Right forelimb (tissue), 1 donor: ENCODE results near the gene FFAR3.

Experiments
- DNase-seq: peaks from one replicate; pipeline ENCODE4 v3.0.0-alpha.2; 2018

Gene FFAR3

DNA sequence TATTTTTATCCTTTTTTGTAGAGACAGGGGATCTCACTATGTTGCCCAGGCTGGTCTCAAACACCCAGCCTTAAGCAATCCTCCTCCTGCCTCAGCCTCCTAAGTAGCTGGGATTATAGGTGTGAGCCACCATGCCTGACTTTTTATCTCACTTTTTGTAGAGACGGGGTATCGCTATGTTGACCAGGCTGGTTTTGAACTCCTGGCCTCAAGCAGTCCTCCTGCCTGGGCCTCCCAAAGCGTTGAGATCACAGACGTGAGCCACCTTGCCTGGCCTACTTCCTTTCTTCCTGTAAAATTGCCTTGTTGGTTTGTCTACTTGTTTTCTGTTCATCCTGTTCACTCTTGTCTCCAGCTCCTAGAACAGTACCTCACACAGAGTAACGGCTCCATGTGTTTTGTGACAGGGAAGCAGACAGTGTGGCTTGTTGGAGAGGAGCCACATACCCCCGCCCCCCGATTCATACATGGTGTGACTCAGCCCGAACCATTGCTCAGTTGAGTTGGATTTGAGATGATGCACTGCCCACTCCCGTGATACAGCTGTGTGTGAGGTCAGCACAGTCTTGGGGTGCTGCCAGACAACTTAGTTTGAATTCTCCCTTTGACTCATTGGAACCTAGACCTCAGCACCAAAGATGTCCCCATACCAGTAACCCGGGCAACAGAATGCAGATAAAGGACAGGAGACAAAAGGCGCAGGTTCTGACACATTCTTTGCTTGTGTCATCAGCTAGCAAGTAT lies 46.8 kb downstream of the FFAR3 start:
- no peak for DNase-seq

DNA sequence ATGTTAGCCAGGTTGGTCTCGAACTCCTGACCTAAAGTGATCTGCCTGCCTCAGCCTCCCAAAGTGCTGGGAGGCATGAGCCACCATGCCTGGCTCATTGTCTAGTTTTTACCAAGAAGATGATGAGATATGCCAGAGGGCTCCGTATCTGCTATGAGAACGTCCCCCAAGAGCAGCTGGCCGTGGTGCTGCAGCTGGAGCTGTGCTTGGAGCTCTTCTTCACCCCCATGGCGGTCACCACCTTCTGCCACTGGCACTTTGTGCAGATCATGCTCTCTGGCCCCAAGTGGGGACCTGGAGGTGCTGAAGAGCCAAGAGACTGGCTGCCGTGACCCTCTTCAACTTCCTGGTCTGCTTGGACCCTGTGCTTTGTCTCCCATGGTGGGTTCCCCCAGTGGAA lies 49.4 kb downstream of the FFAR3 start:
- DNase-seq: no peak

DNA sequence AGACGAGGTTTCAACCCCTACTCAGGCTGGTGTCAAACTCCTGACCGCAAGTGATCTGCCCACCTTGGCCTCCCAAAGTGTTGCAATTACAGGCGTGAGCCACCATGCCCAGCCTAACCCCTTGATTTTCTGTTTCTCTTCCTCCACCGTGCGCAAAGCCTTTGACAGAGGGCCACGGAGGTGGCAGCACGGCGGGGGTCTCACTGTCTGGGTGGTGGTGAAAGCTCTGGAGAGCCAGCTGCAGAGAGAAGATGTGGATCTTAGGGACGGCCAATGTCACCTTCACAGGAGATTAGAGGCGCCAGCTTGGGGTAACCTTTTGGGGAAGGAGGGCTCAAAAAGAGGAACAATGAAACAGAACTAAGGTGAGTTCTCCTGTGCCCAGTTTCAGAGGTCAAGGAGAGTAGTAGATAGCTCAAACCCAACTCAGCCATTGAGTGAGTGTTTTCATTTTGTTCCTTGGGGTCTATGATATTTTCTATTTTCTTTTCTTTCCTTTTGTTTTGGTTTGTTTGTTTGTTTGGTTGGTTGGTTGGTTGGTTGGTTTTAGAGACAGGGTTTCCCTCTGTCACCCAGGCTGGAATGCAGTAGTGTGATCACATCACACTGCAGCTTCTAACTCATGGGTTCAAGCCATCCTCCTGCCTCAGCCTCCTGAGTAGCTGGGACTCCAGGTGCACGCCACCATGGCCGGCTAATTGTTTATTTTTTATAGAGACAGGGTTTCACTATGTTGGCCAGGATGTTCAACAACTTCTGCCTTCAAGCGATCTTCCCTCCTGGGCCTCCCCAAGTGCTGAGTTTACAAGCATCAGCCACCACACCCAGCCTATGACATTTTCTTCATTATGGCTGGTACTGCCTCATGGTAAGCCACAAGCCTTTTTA lies 50.3 kb downstream of the FFAR3 start:
- DNase-seq: no peak

DNA sequence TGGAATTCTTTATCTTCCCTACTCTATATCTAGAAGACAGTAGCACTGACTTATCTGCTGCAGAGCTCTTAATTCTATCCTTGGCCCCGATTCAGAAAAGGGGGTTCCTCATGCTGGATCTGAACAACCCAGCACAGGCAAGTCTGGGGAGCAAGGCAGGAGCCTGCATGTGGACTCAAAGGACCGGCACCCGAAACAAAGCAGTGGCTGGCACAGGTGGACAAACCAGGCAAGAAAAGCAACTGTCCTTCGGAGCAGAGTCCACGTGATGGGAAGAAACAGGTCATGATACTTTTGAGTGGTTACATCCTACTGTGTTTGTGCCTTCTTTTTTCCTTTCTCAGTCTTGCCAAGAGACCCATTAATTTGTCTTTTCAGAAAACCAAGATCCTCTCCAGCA lies 50.9 kb downstream of the FFAR3 start:
- DNase-seq: no peak
